ENCODE results near the gene POU6F2. TPM values are rescaled to one million over a fixed set of nuclear protein-coding genes. Genes with fewer than 3 reads are reported as not detected.
A peak's percentile ranks its signal among the peaks of the same experiment; 100 is the strongest.

The POU6F2 gene
- total and polyA plus RNA-seq, 2 of the 4 experiments (the other 2 are of a cell fraction), result not detected

DNA sequence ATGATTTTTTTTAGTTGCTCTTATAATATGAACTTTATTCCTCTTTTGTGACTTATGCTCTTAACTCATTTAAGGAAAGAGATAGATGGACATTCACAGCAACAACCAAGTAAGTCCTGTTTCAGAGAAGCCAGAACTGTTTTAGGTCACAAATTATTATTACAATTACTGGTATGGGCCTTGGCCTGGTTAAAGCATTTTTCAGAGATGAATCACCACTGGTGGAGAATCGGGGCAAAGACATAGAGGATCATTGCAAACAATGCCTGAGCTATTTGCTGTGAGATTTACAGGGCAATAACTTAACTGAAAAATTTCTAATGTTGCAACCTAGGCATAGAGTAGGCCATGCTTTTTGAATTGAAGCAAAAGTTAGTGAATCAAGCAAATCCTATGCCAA is 450.5 kb downstream of the POU6F2 start:
- ChIA-PET CTCF (no interaction called here), POLR2A (ENCODE audit: unreplicated experiment) (no interaction called here)
- BruUV-seq (replicated peaks), result no TSS peak
- Histone ChIP-seq H3K9me3 (ENCODE audit: control insufficient read depth, insufficient read depth, low read length) (no peaks in the 10 kb centered on the region), H2AK9ac (replicated peaks; ENCODE audit: low read depth, low read length, poor library complexity) (no peak overlapping the region), H4K8ac (ENCODE audit: low read depth in 2 of 2, low read length in 2 of 2) (no peak overlapping the region), H4K91ac (ENCODE audit: insufficient read depth, low read depth, low read length) (no peak overlapping the region), H2AFZ (replicated peaks; ENCODE audit: low read length, poor library complexity) (no peak overlapping the region), H3K4me3 (ENCODE audit: insufficient read depth, low read depth, low read length) (no peak overlapping the region), H3K4me2 (ENCODE audit: low read depth, low read length) (no peak overlapping the region), H2BK5ac (ENCODE audit: low read depth, low read length, poor library complexity, severe bottlenecking) (no peak overlapping the region), H3K27ac (ENCODE audit: insufficient read depth, low read length) (no peak overlapping the region), H3K9me1 (ENCODE audit: insufficient read depth, low read length) (no peaks in the 10 kb centered on the region), H3K14ac (replicated peaks; ENCODE audit: low read depth, low read length) (no peak overlapping the region), H3K9ac (ENCODE audit: low read depth, low read length) (no peak overlapping the region), H3K23ac (ENCODE audit: low read depth, low read length) (no peak overlapping the region), H3K18ac (ENCODE audit: low read depth, low read length) (no peak overlapping the region), H2BK120ac (ENCODE audit: low read depth, low read length) (no peak overlapping the region), H3K4ac (ENCODE audit: low read depth, low read length) (no peak overlapping the region), H2AK5ac (ENCODE audit: low read depth, low read length) (no peak overlapping the region), H2BK15ac (ENCODE audit: low read depth, low read length) (no peak overlapping the region), H3K56ac (ENCODE audit: extremely low read depth, insufficient read depth, low read length) (no peak overlapping the region), H4K20me1 (ENCODE audit: insufficient read depth, low read length) (no peaks in the 10 kb centered on the region), H3K27me3 (ENCODE audit: control insufficient read depth, insufficient read depth, low read length) (peaks cover 2% of the 10 kb centered on the region; the same call in 1 of the 2 replicates), H3K36me3 (ENCODE audit: control insufficient read depth, insufficient read depth, low read length) (no peaks in the 10 kb centered on the region), H3K4me1 (ENCODE audit: control insufficient read depth, insufficient read depth, low read length) (no peaks in the 10 kb centered on the region), H2BK20ac (ENCODE audit: low read depth, low read length) (no peak overlapping the region), H3K79me1 (ENCODE audit: low read depth in 1 of 2, low read length in 2 of 2) (no peaks in the 10 kb centered on the region), H4K5ac (ENCODE audit: low read depth, low read length) (no peak overlapping the region)
- ATAC-seq (ENCODE audit: low read depth) (peak; percentile 40; the same call in 1 of the 2 replicates), DNase-seq (peak; percentile 48)
- in situ Hi-C loops (cut with MboI; ENCODE audit: low sequenced_read_pairs), result no loop called here
- dilution Hi-C loops (cut with HindIII; ENCODE audit: low sequenced_read_pairs, unreplicated experiment), result no loop called here
- intact Hi-C loops (cut with micrococcal nuclease), result no loop called here
- no CpG with 5 or more reads among the region's 1 CpG for WGBS, 2 experiments (ENCODE audit: extremely low coverage in 2 of 2, insufficient read length in 1 of 2)
- TF ChIP-seq MAZ (IDR thresholded peaks at IDR 0.05; ENCODE audit: borderline replicate concordance, low read depth, low read length) (no peak), MXI1 (IDR thresholded peaks at IDR 0.05; ENCODE audit: borderline replicate concordance, low read depth, low read length) (no peak), BHLHE40 (IDR thresholded peaks at IDR 0.05; ENCODE audit: low read depth, low read length) (no peak), CEBPB (IDR thresholded peaks at IDR 0.05; ENCODE audit: low read depth, low read length) (no peak), CHD1 (IDR thresholded peaks at IDR 0.05; ENCODE audit: low read depth, low read length) (no peak), MAFK (IDR thresholded peaks at IDR 0.05; ENCODE audit: low read depth, low read length) (no peak), SMC3 (IDR thresholded peaks at IDR 0.05; ENCODE audit: low read depth, low read length) (no peak), RFX5 (IDR thresholded peaks at IDR 0.05; ENCODE audit: low read depth, low read length) (no peak), NFE2L2 (IDR thresholded peaks at IDR 0.05; ENCODE audit: low read depth, low read length) (no peak), RAD21 (IDR thresholded peaks at IDR 0.05; ENCODE audit: low read length) (no peak), POLR2A (IDR thresholded peaks at IDR 0.05; ENCODE audit: low read depth, low read length) (no peak), FOS (IDR thresholded peaks at IDR 0.05; ENCODE audit: low read depth, low read length) (no peak)
- TF ChIP-seq, protein P1, sequence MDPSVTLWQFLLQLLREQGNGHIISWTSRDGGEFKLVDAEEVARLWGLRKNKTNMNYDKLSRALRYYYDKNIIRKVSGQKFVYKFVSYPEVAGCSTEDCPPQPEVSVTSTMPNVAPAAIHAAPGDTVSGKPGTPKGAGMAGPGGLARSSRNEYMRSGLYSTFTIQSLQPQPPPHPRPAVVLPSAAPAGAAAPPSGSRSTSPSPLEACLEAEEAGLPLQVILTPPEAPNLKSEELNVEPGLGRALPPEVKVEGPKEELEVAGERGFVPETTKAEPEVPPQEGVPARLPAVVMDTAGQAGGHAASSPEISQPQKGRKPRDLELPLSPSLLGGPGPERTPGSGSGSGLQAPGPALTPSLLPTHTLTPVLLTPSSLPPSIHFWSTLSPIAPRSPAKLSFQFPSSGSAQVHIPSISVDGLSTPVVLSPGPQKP (IDR thresholded peaks at IDR 0.05; ENCODE audit: borderline replicate concordance, low read depth, low read length), result no peak
- TF ChIP-seq, protein P2, sequence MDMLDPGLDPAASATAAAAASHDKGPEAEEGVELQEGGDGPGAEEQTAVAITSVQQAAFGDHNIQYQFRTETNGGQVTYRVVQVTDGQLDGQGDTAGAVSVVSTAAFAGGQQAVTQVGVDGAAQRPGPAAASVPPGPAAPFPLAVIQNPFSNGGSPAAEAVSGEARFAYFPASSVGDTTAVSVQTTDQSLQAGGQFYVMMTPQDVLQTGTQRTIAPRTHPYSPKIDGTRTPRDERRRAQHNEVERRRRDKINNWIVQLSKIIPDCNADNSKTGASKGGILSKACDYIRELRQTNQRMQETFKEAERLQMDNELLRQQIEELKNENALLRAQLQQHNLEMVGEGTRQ (IDR thresholded peaks at IDR 0.05; ENCODE audit: low read depth, low read length), result no peak
- TF ChIP-seq, protein P3, sequence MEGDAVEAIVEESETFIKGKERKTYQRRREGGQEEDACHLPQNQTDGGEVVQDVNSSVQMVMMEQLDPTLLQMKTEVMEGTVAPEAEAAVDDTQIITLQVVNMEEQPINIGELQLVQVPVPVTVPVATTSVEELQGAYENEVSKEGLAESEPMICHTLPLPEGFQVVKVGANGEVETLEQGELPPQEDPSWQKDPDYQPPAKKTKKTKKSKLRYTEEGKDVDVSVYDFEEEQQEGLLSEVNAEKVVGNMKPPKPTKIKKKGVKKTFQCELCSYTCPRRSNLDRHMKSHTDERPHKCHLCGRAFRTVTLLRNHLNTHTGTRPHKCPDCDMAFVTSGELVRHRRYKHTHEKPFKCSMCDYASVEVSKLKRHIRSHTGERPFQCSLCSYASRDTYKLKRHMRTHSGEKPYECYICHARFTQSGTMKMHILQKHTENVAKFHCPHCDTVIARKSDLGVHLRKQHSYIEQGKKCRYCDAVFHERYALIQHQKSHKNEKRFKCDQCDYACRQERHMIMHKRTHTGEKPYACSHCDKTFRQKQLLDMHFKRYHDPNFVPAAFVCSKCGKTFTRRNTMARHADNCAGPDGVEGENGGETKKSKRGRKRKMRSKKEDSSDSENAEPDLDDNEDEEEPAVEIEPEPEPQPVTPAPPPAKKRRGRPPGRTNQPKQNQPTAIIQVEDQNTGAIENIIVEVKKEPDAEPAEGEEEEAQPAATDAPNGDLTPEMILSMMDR (conservative IDR thresholded peaks at IDR 0.05; ENCODE audit: low read depth, low read length), result no peak

Data from IMR-90 (cell line).